Hematopoietic multipotent progenitor cell (in vitro differentiated cells): ENCODE results near the gene SLC35D2. TPM values are rescaled to one million over a fixed set of nuclear protein-coding genes. Genes with fewer than 3 reads are reported as not detected.
"Not testable (repeated sequence)": the region's sequence is repeated elsewhere in the genome, so short reads cannot be mapped to it uniquely, and the experiment has no call there.

Source experiments
- DNase-seq, 3 donors: peaks; one replicate each; pipeline ENCODE4 v3.0.0-alpha.2; 2011 to 2015; ENCODE audit warnings: low read depth in 2 of 3, low spot score in 2 of 3
- total RNA-seq: library from RNA; depleted of rRNA; stranded (reverse); fragments of >200 nt; gene quantifications from one replicate; pipeline ENCODE4 v1.2.3, GENCODE V29; 2012

SLC35D2 gene
- total RNA-seq, 1 donor, result 19.9 TPM

DNA sequence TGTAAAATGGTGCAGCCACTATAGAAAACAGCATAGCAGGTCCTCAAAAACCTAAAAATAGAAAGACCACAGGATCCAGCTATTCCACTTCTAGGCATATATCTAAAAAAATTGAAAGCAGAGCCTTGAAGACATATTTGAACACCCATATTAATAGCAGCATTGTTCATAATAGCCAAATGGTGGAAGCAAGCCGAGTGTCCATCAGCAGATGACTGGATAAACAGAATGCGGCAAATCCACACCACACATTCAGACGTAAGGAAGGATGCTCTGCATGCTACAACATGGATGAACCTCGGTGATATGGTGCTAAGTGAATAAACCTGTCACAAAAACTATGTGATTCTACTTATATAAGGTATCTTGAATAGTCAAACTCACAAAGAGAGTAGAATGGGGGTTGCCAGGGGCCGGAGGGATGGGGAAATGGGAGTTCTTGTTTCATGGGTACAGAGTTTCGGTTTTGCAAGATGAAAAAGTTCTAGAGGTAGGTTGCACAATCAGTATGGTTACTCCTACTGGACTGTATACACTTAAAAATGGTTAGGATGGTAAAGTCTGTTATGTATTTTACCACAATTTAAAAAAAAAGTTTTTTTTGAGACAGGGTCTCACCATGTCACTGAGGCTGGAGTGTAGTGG is 64.5 kb downstream of the SLC35D2 start:
- no peak for DNase-seq

GRCh38 chr9:96317335-96317980 is 66.1 kb downstream of the SLC35D2 start:
- DNase-seq, result peak; percentile 18 to 59 (median 29)

- DNase-seq, result no peak
These were observed 73.7 kb downstream of the SLC35D2 start for GRCh38 chr9:96309850-96310249.

DNA sequence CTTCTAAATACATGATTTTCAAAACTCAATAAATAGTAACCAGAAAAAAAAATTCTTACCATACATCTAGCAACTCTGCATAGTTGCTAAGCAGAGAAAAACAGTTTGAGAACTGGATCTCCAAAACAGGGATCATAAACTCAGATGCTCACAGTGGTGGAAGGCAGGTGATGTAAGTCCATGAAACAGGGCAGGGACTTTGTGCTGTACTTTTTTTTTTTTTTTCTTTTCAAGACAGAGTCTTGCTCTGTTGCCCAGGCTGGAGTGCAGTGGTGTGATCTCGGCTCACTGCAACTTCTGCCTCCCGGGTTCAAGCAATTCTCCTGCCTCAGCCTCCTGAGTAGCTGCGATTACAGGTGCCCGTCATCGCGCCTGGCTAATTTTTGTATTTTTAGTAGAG is 76.6 kb downstream of the SLC35D2 start:
- DNase-seq, result not testable (repeated sequence)

DNA sequence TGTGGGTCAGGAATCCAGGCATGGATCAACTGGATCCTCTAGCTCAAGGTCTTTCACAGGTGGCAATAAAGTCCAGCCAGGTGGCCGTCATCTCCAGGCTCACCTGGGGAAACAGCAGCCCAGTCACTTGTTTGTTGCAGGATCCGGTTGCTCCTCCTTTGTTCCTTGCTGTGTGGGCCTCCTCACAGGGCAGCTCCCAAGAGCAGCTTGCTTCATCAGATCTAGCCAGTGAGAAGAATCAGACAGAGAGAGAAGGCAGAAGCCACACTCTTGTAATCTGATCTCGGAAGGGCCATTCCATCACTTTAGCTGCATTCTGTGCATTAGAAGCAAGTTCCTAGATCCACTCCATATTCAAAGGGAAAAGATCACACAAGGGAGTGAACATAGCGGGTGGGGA is 78.3 kb downstream of the SLC35D2 start:
- no peak for DNase-seq

- DNase-seq, result no peak
These were observed 79.3 kb downstream of the SLC35D2 start for GRCh38 chr9:96304230-96304629.

DNA sequence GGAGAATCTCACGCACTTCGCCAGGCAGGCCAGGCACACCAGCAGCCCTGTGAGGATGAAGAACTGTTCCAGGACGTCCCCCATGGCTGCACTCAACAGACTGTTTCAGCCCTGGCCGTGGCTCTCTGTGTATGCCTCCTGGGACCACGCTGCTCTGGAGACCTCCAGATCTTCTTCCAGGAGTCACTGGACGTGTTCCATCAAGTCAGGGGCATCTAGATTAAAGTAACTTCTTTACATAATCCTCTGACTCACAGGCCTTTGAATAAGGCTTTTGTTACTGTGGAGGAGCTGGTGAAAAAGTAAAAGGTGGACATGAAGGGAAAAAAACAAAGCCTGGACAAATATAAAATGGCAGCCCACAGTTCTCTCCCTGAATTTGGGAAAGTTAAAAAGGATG is 81.5 kb downstream of the SLC35D2 start, which contains the start of gene HSD17B3:
TSS of gene HSD17B3 (minus strand) at position 156 of the 400 bp plus-strand sequence. CDS start at position 84, 72 bp downstream.
- no peak for DNase-seq

- DNase-seq, result no peak
These were observed 83.7 kb downstream of the SLC35D2 start for GRCh38 chr9:96299823-96300222.

DNA sequence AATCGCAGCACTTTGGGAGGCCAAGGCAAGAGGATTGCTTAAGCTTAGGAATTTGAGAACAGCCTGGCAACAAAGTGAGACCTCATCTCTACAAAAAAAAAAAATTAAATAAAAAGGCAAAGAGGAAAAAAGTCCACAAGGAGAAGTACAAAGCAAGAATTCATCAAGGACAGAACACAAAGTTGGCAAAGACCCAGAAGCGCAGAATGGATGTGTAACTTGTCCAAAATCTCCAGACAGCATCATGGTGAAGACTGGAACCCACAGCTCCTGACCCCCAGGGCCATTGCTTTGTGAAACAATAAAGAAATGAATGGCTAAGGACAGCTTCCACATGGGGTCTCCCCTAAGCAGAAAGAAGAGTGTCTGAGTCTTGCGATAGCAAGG is 89.4 kb downstream of the SLC35D2 start:
- no peak for DNase-seq

DNA sequence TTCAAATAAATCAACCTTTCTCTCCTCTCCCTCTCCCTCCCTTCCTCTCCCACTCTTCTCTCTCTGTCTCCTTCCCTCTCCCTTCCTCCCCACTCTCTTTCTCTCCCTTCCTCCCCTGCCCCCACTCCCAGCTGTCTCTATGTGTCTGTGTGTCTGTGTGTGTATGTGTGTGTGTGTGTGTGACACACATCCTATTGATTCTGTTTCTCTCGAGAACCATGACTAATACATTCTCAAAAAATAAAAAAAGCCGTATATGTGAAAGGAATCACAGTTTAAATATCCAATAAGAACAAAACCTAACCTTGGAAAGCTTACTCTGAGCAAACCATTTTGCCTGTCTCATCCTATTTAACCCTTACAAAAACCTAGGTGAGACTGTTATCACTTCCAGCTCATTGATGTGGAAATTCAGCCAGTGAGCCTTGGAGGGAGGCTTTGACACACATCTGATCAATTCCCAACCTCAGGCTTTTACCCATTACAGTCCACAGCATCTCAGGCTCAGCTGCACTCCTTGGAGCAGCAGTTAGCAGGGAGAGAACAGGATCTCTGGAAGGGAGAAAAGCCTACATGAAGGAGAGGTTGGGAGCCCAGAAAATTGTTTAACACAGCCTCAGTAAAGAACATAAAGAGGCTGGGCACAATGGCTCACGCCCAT is 89.9 kb downstream of the SLC35D2 start:
- no peak for DNase-seq

GRCh38 chr9:96289392-96289791 is 94.1 kb downstream of the SLC35D2 start:
- no peak for DNase-seq

- DNase-seq, result no peak
These were observed 101.9 kb downstream of the SLC35D2 start for GRCh38 chr9:96281641-96282040.

DNA sequence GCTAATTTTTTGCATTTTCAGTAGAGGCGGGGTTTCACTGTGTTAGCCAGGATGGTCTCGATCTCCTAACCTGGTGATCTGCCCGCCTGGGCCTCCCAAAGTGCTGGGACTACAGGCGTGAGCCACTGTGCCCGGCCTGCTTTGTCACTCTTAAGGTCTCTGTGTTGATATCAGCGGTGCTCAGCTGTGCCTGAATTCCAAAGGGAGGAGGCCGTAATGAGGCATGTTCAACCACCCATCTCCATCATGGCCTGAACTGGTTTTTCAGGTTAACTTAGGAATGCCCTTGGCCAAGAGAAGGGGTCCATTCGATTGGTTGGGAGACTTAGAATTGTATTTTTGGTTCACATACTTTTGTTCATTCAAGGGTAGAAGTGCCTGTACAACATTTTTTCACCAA is 103.6 kb downstream of the SLC35D2 start:
- no peak for DNase-seq

GRCh38 chr9:96274939-96275338 is 108.6 kb downstream of the SLC35D2 start:
- DNase-seq, result no peak

Other genes with a start within 250 kb of the SLC35D2 start
- not detected for gene HSD17B3, start 81.5 kb downstream of the SLC35D2 start, total RNA-seq
- gene ZNF367, start 34.7 kb upstream of the SLC35D2 start, total RNA-seq, result 3.8 TPM
- gene HABP4, start 66.5 kb upstream of the SLC35D2 start, total RNA-seq, result 1.3 TPM
- 7.5 TPM for gene CDC14B, start 236.1 kb upstream of the SLC35D2 start, total RNA-seq